Measurements from ENCODE around the gene CCDC134.

- TF ChIP-seq POLR2A (IDR thresholded peaks at IDR 0.05), result no peak
- TF ChIP-seq CTCF (IDR thresholded peaks at IDR 0.05), result no peak
These were observed 46.8 kb downstream of the CCDC134 start for GRCh38 chr22:41847300-41847699.
